Measurements from ENCODE around the gene CXorf58. TPM values are rescaled to one million over a fixed set of nuclear protein-coding genes. Genes with fewer than 3 reads are reported as not detected.

Gene CXorf58
- total and polyA plus RNA-seq, 2 of the 8 experiments (the other 6 are each of a cell fraction or from before 2014, with no cell fraction given) = 0.05 TPM; not detected in 1

DNA sequence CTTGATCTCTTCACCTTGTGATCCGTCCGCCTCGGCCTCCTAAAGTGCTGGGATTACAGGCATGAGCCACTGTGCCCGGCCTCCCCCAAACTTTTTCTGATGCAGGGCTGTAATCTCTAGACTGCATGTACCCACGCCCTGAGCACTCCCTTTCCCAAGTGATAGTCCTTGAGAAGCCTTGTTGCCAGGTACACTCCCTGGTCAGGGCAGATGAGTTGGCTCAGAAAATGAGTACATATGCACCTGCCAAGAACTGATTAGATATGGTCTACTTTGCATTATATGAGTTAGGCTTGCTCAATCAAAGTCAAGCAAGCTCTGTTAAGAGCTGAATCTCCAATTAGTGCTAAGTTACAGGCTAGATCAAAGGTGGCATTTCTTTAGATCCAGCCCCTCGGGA, 20.4 kb upstream of the CXorf58 start (continued):
- TF ChIP-seq HDAC6 (IDR thresholded peaks at IDR 0.05; ENCODE audit: low read depth, low read length) (no peak), EGR1 (IDR thresholded peaks at IDR 0.05; ENCODE audit: borderline replicate concordance, low read depth, low read length) (no peak), SP1 (IDR thresholded peaks at IDR 0.05; ENCODE audit: low read depth, low read length) (no peak), CREB1 (IDR thresholded peaks at IDR 0.05) (no peak), TAF1 (IDR thresholded peaks at IDR 0.05; ENCODE audit: low read depth, low read length) (no peak)
